Prostate gland (tissue), 2 donors: ENCODE data around the gene COL12A1. TPM values are rescaled to one million over a fixed set of nuclear protein-coding genes. Genes with fewer than 3 reads are reported as not detected.

Source experiments
- DNase-seq: peaks from one replicate; pipeline ENCODE4 v3.0.0-alpha.2; 2019; ENCODE audit warnings: low spot score
- H3K27ac ChIP-seq, 2 donors: fragments of 200-600 bp; sonication (generic); 2 replicates each; pipeline ENCODE4 v1.5.1; 2017 to 2019
- H3K27me3 ChIP-seq: fragments of 200-600 bp; sonication (generic); replicated peaks from 2 replicates; pipeline ENCODE4 v1.5.1; 2019; ENCODE audit not compliant: insufficient read depth
- H3K36me3 ChIP-seq, 2 donors: fragments of 200-600 bp; sonication (generic); 1 replicate in 1 of 2; 2 replicates in 1 of 2; pipeline versions ENCODE4 v1.5.1 to v1.8.1; 2017 to 2019
- H3K4me1 ChIP-seq: fragments of 200-600 bp; sonication (generic); replicated peaks from 2 replicates; pipeline ENCODE4 v1.5.1; 2019
- H3K4me3 ChIP-seq, 2 donors: fragments of 200-600 bp; sonication (generic); 2 replicates each; pipeline ENCODE4 v1.5.1; 2017 to 2019
- H3K9me3 ChIP-seq: fragments of 200-600 bp; sonication (generic); 2 replicates; pipeline ENCODE4 v1.5.1; 2017
- POLR2A ChIP-seq: fragments of 450-650 bp; IDR thresholded peaks from one replicate; pipeline ENCODE4 v1.6.1; 2016; ENCODE audit warnings: antibody characterized with exemption, mild to moderate bottlenecking
- POLR2AphosphoS5 ChIP-seq: sonication (generic); formaldehyde crosslinking; IDR thresholded peaks from one replicate; pipeline ENCODE4 v1.6.1; 2017; ENCODE audit warnings: antibody characterized with exemption
- WGBS: methylation state at CpG from one replicate; pipeline ENCODE4 v1.1.5; 2018; 5-methylcytosine and 5-hydroxymethylcytosine counted together
- intact Hi-C: fragments of 100-400 bp; cut with DNase I; formaldehyde crosslinking; loops from one replicate; pipeline ENCODE4 v1.14.2; 2022
- total RNA-seq, 2 donors: library from RNA; depleted of rRNA; stranded (reverse); fragments of >200 nt; gene quantifications; one replicate each; pipeline ENCODE4 v1.1.0, GENCODE V29; 2016
- TF ChIP-seq, protein P1 (sequence below), 4 experiments: fragments of 200-600 bp in 2 of 4; fragments of 450-650 bp in 2 of 4; sonication (generic) in 2 of 4; IDR thresholded peaks; 1 replicate in 3 of 4; 2 replicates in 1 of 4; pipeline ENCODE4 v1.5.1; 2016 to 2019; ENCODE audit warnings: antibody characterized with exemption in 4 of 4, mild to moderate bottlenecking in 2 of 4, moderate library complexity in 2 of 4

COL12A1 gene
- total RNA-seq, 2 donors from 2014 or later: 8.6 to 40.6 TPM

DNA sequence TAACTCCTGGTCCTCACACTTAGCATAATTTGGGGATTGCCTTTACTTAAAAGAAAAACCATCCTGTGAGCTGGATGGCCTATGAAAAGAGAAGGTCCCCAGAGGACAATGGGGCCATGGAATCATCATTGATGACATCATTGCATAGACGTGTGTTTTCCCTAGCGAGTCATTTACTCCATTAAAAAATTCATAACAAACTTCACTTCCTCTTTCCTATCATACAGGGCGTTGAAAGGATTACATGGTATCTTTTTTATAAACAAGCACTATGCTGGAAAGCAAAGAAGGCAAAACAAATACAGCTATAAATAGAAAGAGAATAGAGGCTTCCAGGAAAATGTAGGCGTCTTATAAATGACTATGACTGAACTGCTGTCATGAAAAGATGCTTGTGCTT is 11.3 kb upstream of the COL12A1 start:
- Histone ChIP-seq H3K27me3 (no peaks in the 10 kb centered on the region), H3K27ac (no peak overlapping the region), H3K4me1 (no peaks in the 10 kb centered on the region), H3K36me3 (no peaks in the 10 kb centered on the region), H3K9me3 (no peaks in the 10 kb centered on the region), H3K4me3 (no peak overlapping the region)
- DNase-seq: no peak
- 21% methylated on average over 4 of the region's 4 CpGs for WGBS
- TF ChIP-seq POLR2AphosphoS5 (no peak), POLR2A (no peak)
- TF ChIP-seq, protein P1, sequence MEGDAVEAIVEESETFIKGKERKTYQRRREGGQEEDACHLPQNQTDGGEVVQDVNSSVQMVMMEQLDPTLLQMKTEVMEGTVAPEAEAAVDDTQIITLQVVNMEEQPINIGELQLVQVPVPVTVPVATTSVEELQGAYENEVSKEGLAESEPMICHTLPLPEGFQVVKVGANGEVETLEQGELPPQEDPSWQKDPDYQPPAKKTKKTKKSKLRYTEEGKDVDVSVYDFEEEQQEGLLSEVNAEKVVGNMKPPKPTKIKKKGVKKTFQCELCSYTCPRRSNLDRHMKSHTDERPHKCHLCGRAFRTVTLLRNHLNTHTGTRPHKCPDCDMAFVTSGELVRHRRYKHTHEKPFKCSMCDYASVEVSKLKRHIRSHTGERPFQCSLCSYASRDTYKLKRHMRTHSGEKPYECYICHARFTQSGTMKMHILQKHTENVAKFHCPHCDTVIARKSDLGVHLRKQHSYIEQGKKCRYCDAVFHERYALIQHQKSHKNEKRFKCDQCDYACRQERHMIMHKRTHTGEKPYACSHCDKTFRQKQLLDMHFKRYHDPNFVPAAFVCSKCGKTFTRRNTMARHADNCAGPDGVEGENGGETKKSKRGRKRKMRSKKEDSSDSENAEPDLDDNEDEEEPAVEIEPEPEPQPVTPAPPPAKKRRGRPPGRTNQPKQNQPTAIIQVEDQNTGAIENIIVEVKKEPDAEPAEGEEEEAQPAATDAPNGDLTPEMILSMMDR (IDR thresholded peaks at IDR 0.05): no peak
- intact Hi-C loops: loop anchor here (5.0 kb wide), 1 partner anchor 1480 kb away; no protein-coding TSS in a partner anchor

DNA sequence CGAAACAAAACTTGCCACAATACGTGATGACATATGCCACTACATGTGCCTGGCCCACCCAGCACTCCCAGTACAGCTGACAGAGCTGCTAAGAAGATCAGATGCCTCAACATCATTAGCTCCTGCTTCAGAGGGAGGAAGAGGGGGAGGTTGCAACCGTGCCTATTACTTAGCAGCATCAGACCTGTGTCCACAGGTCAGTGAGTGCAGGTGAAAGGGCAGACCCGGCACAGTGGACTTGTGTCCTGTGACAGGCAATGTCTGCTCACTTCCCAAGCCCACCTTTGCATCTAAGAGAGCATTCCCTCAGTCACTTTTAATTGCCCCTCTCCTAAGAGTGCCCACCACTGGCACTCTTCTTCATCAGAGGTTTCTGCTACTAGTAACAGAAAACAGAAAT is 9.4 kb upstream of the COL12A1 start:
- H3K4me1 ChIP-seq: no peaks in the 10 kb centered on the region
- H3K4me3 ChIP-seq: no peak overlapping the region
- TF ChIP-seq POLR2A (no peak), POLR2AphosphoS5 (no peak)
- TF ChIP-seq, protein P1 (IDR thresholded peaks at IDR 0.05): no peak
- H3K27me3 ChIP-seq: no peaks in the 10 kb centered on the region
- DNase-seq: no peak
- no peak overlapping the region for H3K27ac ChIP-seq
- WGBS: 59% methylated on average over 4 of the region's 4 CpGs
- H3K9me3 ChIP-seq: no peaks in the 10 kb centered on the region
- intact Hi-C loops: loop anchor here (5.0 kb wide), 1 partner anchor 1478 kb away; no protein-coding TSS in a partner anchor
- H3K36me3 ChIP-seq: no peaks in the 10 kb centered on the region

DNA sequence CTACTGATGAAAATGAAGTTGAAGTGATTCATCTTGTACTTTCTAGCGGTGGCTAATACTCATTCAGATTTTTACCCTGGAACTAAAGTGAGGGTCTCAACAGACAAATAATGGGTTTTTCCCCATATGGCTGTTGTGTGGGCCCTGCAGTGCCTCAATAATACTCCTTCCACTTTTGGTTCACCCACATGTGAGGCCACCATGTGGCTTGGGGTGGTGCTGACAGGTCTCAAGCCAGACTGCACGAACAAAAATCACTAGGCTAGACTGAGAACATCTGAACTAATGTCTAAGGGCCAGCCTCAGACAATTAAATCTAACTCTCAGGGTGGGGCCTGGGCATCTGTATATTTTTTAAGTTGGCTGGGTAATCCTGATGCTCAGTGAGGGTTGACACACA is 7.9 kb upstream of the COL12A1 start:
- intact Hi-C loops: loop anchor here (5.0 kb wide), 1 partner anchor 1241 kb away; no protein-coding TSS in a partner anchor
- H3K27ac ChIP-seq: no peak overlapping the region
- H3K36me3 ChIP-seq: no peaks in the 10 kb centered on the region
- H3K9me3 ChIP-seq: no peaks in the 10 kb centered on the region
- H3K4me3 ChIP-seq: no peak overlapping the region
- 79% methylated on average over 2 of the region's 2 CpGs for WGBS
- H3K27me3 ChIP-seq: no peaks in the 10 kb centered on the region
- DNase-seq: no peak
- TF ChIP-seq POLR2A (no peak), POLR2AphosphoS5 (no peak)
- TF ChIP-seq, protein P1 (IDR thresholded peaks at IDR 0.05): no peak
- no peaks in the 10 kb centered on the region for H3K4me1 ChIP-seq

DNA sequence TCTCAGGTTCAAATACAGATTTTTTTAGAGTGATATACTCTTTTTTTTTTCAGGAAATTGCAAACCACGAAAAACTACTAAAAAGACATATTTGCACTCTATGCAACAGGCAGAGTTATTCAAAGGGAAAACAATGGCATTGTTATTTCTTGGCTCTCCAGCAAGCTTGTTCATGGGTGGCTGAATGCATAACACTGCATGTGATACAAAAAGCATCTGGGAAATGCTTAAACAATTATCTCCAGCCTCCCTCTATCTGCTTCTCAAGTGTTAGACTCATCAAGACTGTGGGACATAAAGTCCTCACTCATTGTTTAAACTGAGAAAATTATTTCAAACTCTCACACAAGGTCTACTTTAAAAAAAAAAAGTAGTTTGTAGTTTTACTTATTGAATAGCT is 7.3 kb upstream of the COL12A1 start:
- Histone ChIP-seq H3K9me3 (no peaks in the 10 kb centered on the region), H3K27ac (no peak overlapping the region), H3K4me1 (no peaks in the 10 kb centered on the region), H3K27me3 (no peaks in the 10 kb centered on the region), H3K4me3 (no peak overlapping the region), H3K36me3 (no peaks in the 10 kb centered on the region)
- DNase-seq: no peak
- TF ChIP-seq POLR2A (no peak), POLR2AphosphoS5 (no peak)
- TF ChIP-seq, protein P1 (IDR thresholded peaks at IDR 0.05): no peak
- 18% methylated on average over 1 of the region's 1 CpG for WGBS
- intact Hi-C loops: loop anchor here (5.0 kb wide), 1 partner anchor 1241 kb away; no protein-coding TSS in a partner anchor

DNA sequence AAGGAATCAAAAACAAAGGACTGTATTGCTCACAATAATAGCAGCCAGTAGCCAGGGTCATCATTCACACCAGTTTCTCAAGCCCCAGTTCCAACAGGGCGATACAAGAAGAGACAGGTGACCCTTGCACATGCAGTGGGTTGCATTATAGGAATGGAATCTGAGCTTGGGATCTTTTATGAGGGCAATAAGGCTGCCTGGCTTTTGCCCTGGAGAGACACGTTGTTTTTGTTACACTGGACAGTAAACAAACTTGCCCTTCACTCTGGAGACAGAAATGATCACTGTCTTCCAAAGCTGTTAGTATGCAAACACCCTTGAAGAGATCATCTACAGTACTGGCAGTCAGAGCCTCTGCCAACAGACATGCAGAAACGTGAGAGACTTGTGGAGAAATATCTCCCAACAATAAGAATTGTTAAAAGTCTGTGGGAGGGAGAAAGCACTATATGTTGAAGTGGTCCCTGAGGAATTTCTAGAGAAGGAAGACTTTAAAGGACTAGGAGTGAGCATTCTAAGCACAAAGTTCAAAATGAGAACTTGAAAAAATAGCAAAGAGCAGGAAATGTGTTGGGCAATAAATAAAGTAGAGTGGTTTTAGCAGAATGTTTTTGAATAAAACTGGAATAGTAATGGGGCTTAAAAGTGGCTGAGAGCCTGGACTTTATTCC is 6.2 kb upstream of the COL12A1 start:
- intact Hi-C loops: loop anchor here (5.0 kb wide), 1 partner anchor 1240 kb away; no protein-coding TSS in a partner anchor
- TF ChIP-seq POLR2A (no peak), POLR2AphosphoS5 (no peak)
- TF ChIP-seq, protein P1 (IDR thresholded peaks at IDR 0.05): no peak

More for the DNA sequence above, 6.2 kb upstream of the COL12A1 start:
- Histone ChIP-seq H3K9me3 (no peaks in the 10 kb centered on the region), H3K36me3 (no peaks in the 10 kb centered on the region), H3K4me1 (no peaks in the 10 kb centered on the region), H3K27ac (no peak overlapping the region), H3K4me3 (no peak overlapping the region), H3K27me3 (no peaks in the 10 kb centered on the region)
- DNase-seq: no peak
- 16% methylated on average over 3 of the region's 3 CpGs for WGBS
